Activated B cell treated with CpG ODN at 0.5 μM for 24 hours (primary cell): ENCODE results near the gene KCNQ1. TPM values are rescaled to one million over a fixed set of nuclear protein-coding genes. Genes with fewer than 3 reads are reported as not detected.

Source experiments
- ATAC-seq: fragments of 200-7000 bp; cut with Tn5 transposase; one replicate; pipeline ENCODE4 v1.10.0; 2021; ENCODE audit warnings: low read depth, mild to moderate bottlenecking, moderate library complexity
- CTCF ChIA-PET: fragments of 350-600 bp; sonication (Branson Sonifier 250); formaldehyde crosslinking; loops from one replicate; lab custom pipeline; 2021; ENCODE audit warnings: antibody characterized with exemption; lab: Charles Lee
- POLR2A ChIA-PET: fragments of 350-600 bp; sonication (Branson Sonifier 250); formaldehyde crosslinking; loops from one replicate; lab custom pipeline; 2021; ENCODE audit warnings: antibody characterized with exemption; lab: Charles Lee
- DNase-seq: peaks from one replicate; pipeline ENCODE4 v3.0.0; 2022
- H3K27ac Mint-ChIP-seq: one replicate; pipeline ENCODE4 v1.8.0; 2020; ENCODE audit warnings: mixed read lengths
- H3K27me3 Mint-ChIP-seq: one replicate; pipeline ENCODE4 v1.8.0; 2021; ENCODE audit warnings: mixed read lengths
- H3K36me3 Mint-ChIP-seq: one replicate; pipeline ENCODE4 v1.8.0; 2021; ENCODE audit warnings: low read depth, mixed read lengths
- H3K4me1 Mint-ChIP-seq: one replicate; pipeline ENCODE4 v1.8.0; 2021; ENCODE audit warnings: mixed read lengths
- H3K4me3 Mint-ChIP-seq: one replicate; pipeline ENCODE4 v1.8.0; 2020; ENCODE audit warnings: mild to moderate bottlenecking, mixed read lengths
- H3K9me3 Mint-ChIP-seq: one replicate; pipeline ENCODE4 v1.8.0; 2020; ENCODE audit warnings: mixed read lengths
- intact Hi-C: fragments of 100-400 bp; cut with micrococcal nuclease; formaldehyde crosslinking; loops from one replicate; pipeline ENCODE4 v1.15.1; 2024
- total RNA-seq: library from RNA; stranded (reverse); gene quantifications from 2 replicates; pipeline ENCODE4 v1.2.3, GENCODE V29; 2022
- TF ChIP-seq, protein P1 (sequence below): fragments of 200-600 bp; IDR thresholded peaks from one replicate; pipeline ENCODE4 v1.8.0; 2022; ENCODE audit warnings: antibody characterized with exemption, mild to moderate bottlenecking

Gene KCNQ1
- total RNA-seq, 1 donor from 2014 or later = 6.5 TPM

DNA sequence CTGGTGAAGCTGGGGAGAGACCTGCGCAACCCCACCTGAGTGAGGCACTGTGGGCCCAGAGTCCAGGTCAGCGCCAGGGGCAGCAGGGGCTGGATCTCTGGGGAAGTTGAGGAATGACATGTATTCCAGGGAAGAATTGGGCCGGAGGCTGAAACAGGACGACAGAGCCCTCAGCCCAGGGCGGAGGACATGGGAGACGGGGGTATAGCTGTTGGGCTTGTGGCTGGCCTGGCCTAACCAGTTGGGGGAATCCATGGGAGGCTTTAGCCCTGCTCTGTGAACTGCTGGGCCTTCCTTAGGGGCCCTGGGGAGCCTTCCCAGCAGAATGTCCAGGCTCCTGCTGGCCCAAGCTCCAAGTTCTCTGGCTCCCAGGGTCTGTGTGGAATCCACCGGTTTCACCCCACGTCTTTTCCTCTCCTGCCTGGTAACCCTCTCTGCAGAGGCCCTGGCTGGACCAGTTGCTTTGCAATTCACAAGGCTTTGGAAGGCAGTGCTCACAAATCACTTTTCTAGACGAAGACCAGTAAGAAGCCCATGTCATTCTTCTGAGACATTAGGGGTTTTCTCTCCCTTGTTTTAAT is 305.4 kb downstream of the KCNQ1 start:
- Mint-ChIP-seq H3K4me3 (no peak overlapping the region), H3K9me3 (peaks cover 9% of the 10 kb centered on the region), H3K27me3 (no peaks in the 10 kb centered on the region), H3K36me3 (peaks cover 16% of the 10 kb centered on the region), H3K4me1 (no peaks in the 10 kb centered on the region), H3K27ac (no peak overlapping the region)
- DNase-seq (no peak), ATAC-seq (no peak)
- TF ChIP-seq, protein P1, sequence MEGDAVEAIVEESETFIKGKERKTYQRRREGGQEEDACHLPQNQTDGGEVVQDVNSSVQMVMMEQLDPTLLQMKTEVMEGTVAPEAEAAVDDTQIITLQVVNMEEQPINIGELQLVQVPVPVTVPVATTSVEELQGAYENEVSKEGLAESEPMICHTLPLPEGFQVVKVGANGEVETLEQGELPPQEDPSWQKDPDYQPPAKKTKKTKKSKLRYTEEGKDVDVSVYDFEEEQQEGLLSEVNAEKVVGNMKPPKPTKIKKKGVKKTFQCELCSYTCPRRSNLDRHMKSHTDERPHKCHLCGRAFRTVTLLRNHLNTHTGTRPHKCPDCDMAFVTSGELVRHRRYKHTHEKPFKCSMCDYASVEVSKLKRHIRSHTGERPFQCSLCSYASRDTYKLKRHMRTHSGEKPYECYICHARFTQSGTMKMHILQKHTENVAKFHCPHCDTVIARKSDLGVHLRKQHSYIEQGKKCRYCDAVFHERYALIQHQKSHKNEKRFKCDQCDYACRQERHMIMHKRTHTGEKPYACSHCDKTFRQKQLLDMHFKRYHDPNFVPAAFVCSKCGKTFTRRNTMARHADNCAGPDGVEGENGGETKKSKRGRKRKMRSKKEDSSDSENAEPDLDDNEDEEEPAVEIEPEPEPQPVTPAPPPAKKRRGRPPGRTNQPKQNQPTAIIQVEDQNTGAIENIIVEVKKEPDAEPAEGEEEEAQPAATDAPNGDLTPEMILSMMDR = no peak
- ChIA-PET CTCF (no interaction called here), POLR2A (no interaction called here)
- intact Hi-C loops = no loop called here

DNA sequence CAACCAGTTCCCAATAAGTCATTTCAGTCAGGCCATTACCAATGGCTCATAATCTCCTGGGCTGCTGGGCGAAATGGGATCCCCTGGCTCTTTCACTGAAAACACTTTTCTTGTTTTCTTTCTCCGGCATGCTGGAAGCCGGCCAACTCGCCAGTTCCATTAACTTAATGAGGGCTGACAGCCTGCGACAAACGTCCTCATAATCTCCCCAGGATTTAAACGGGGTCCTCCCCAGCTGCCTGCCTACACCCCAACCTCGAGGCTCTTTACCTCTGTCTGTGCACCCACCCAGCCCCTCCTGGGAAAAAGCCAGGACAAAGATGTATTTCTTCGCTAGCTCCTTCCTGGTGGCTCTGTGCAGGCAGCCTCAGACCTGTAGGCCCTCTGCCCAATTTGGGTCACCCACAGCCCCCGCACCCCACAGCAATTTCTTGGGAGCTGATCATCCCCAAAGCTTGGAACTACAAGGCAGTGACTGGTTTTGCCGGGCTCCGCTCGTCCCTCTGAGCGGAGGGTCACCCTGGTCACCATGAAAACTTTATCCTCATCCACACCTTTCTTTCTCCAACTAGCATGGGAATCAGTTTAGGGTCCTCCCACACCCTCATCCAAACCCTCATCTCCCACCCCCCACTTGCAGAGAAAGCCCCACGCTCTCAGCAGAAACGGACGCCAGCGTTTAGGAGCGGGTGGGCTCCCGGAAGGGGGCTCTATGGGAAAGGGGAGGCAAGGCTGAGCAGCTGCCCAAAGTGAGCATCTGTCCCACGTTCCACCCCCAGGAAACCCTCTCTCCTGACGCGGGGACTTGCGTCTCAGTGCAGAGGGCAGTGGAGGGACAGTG is 306.1 kb downstream of the KCNQ1 start:
- H3K36me3 Mint-ChIP-seq = peaks cover 19% of the 10 kb centered on the region
- ChIA-PET POLR2A (no interaction called here), CTCF (no interaction called here)
- H3K27me3 Mint-ChIP-seq = no peaks in the 10 kb centered on the region
- TF ChIP-seq, protein P1 = no peak
- intact Hi-C loops = no loop called here
- H3K4me3 Mint-ChIP-seq = no peak overlapping the region
- DNase-seq (no peak), ATAC-seq (no peak)
- no peaks in the 10 kb centered on the region for H3K4me1 Mint-ChIP-seq
- peaks cover 9% of the 10 kb centered on the region for H3K9me3 Mint-ChIP-seq
- H3K27ac Mint-ChIP-seq = no peak overlapping the region

DNA sequence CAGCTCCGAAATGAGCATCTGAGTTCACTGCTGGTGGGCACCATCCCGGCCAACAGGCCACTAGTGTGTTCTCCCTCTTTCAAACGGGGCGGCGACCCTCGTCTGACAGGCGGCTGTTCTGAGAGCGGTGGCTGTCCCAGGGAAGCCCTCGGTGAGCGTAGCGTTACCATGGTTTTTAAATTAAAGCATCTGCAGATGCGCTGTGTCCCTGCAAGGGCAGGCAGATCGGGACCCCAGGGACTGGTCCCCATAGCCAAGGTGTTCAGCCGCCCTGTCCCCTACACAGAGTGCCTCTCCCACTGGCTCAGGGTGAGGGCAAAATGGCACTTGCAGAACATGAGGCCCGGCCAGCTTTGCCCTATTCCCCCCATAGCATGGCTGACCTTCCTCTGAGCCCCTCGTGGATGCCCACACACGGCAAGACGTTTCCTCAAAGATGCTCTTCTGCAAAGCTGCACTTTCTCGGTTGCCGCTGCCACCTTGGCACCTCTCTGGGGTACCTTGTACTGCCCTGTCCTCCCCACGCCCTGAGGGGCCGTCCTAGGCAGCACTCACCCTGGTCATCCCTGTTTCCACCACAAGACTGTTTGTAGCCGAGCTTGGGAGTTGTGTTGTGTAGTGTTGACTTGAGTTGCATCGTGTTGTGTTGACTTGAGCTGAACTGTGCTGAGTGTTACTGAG is 306.9 kb downstream of the KCNQ1 start:
- ATAC-seq = no peak
- no peak for DNase-seq
- peaks cover 19% of the 10 kb centered on the region for H3K36me3 Mint-ChIP-seq

DNA sequence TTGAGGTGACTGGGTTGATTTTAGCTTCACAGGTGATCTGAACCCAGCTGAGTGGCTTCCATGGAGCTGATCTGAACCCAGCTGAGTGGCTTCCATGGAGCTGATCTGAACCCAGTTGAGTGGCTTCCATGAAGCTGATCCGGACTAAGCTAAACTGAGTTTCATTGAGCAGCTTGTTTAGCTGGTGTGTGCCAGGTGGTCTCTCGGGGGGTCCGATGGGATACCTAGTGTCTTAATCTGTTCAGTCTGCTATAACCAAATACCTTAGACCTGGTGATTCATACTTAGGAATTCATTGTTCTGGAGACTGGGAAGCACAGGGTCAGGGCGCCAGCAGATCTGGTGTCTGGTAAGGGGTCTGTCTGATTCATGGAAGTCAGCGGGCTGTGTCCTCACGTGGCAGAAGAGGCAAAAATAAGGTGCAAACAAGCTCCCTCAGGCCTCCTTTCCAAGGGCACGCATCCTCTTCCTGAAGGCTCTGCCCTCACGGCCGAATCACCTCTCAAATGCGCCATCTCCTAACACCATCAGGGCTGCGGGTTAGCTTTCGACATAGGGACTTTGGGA is 307.5 kb downstream of the KCNQ1 start:
- peaks cover 21% of the 10 kb centered on the region for H3K36me3 Mint-ChIP-seq

More for the DNA sequence above, 306.9 kb downstream of the KCNQ1 start:
- no peak overlapping the region for H3K4me3 Mint-ChIP-seq
- intact Hi-C loops = no loop called here
- ChIA-PET POLR2A (no interaction called here), CTCF (no interaction called here)
- TF ChIP-seq, protein P1 = no peak
- peaks cover 9% of the 10 kb centered on the region for H3K9me3 Mint-ChIP-seq
- H3K27ac Mint-ChIP-seq = no peak overlapping the region
- no peaks in the 10 kb centered on the region for H3K4me1 Mint-ChIP-seq
- H3K27me3 Mint-ChIP-seq = no peaks in the 10 kb centered on the region

More for the DNA sequence above, 307.5 kb downstream of the KCNQ1 start:
- no peaks in the 10 kb centered on the region for H3K4me1 Mint-ChIP-seq
- ChIA-PET POLR2A (no interaction called here), CTCF (no interaction called here)
- ATAC-seq (no peak), DNase-seq (no peak)
- intact Hi-C loops = no loop called here
- H3K27me3 Mint-ChIP-seq = no peaks in the 10 kb centered on the region
- TF ChIP-seq, protein P1 = no peak
- peaks cover 9% of the 10 kb centered on the region for H3K9me3 Mint-ChIP-seq
- no peak overlapping the region for H3K27ac Mint-ChIP-seq
- no peak overlapping the region for H3K4me3 Mint-ChIP-seq
